ENCODE results near the gene XPO6. TPM values are rescaled to one million over a fixed set of nuclear protein-coding genes. Genes with fewer than 3 reads are reported as not detected.
A peak's percentile ranks its signal among the peaks of the same experiment; 100 is the strongest.

The XPO6 gene
- total RNA-seq, 2 experiments from 2014 or later: 201 to 214 TPM

DNA sequence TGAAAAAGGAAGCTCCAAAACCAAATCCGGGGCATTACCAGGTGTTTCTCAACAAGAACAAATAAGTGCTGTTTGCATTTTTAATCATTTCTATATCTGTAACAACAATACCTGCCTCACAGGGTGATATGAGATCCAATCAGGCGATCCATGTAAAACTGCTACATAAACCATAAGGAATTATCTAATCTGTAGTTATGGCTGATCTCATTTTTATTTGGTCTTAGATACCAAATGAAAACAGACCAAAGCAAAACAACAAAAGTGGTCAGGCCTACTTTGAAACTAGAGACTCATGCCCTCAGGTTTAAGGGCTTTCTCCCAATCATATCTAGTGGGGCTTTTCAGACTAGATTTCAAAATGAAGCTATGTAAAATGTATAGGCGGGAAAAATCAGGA is 28.3 kb downstream of the XPO6 start:
- no peak overlapping the region for H3K4me3 Mint-ChIP-seq
- CTCF ChIA-PET: interaction anchor here (1.3 to 1.7 kb wide), 2 partner anchors 21 to 55 kb away, joined by 4 to 6 read pairs; no protein-coding TSS in a partner anchor
- intact Hi-C loops (cut with micrococcal nuclease): no loop called here
- DNase-seq: no peak
- H3K9me3 Mint-ChIP-seq: peaks cover 3% of the 10 kb centered on the region
- no peaks in the 10 kb centered on the region for H3K27me3 Mint-ChIP-seq
- POLR2A ChIA-PET: interaction anchor here (1.4 to 2.4 kb wide), 2 partner anchors 19 to 28 kb away, joined by 4 to 12 read pairs; partner anchors contain the start of gene XPO6
- H3K36me3 Mint-ChIP-seq: peaks cover 44% of the 10 kb centered on the region
- H3K27ac Mint-ChIP-seq: peak overlapping the region; percentile 87
- peaks cover 87% of the 10 kb centered on the region for H3K4me1 Mint-ChIP-seq (ENCODE audit: low read depth)

DNA sequence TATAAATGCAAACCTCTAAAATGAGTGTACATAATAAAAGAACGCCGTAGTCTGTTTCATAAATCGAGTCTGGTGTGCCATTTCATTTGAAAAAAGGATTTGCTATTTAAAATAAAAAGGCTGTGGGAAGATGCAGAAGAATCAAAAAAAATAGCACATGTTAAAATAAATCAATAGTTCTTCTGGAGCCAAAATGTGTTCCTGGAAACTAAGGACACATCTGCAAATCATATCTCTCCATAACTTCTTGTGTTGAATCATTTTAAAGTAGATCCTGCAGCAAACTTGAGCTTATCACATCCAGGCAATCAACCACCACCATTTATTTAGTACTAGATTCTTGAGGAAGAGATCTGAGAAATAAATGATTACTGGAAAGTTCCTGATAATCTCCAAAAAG is 29.0 kb downstream of the XPO6 start:
- Mint-ChIP-seq H3K27ac (peak overlapping the region; percentile 87), H3K36me3 (peaks cover 48% of the 10 kb centered on the region), H3K9me3 (peaks cover 3% of the 10 kb centered on the region), H3K4me1 (ENCODE audit: low read depth) (peaks cover 86% of the 10 kb centered on the region), H3K27me3 (no peaks in the 10 kb centered on the region), H3K4me3 (no peak overlapping the region)
- ChIA-PET CTCF (interaction anchor here (0.8 to 1.7 kb wide), 3 partner anchors 8 to 54 kb away, joined by 3 to 6 read pairs (median 4); no protein-coding TSS in a partner anchor), POLR2A (interaction anchor here (1.4 to 2.4 kb wide), 2 partner anchors 20 to 29 kb away, joined by 4 to 12 read pairs; partner anchors contain the start of gene XPO6)
- DNase-seq: no peak
- intact Hi-C loops (cut with micrococcal nuclease): no loop called here

DNA sequence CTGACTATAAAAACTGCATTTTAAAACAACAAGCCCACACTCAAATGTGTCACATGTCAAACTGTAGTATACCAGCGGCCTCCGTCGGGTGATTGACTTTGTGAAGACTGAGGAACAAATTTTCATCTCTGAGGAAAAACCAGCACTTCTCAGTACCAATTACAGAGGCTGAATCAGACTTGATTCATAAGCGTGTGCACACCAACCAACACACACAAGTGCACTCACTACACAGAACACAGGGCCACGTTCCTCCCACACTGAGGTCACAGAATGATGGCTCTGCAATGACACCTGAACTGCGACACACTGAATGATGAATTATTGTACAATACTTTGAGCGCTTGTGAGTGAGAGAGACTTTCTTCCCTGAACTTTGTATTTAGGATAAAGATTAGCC is 29.6 kb downstream of the XPO6 start:
- peak; percentile 82 for DNase-seq
- CTCF ChIA-PET: interaction anchor here (1.7 kb wide), 1 partner anchor 54 kb away, joined by 6 read pairs; no protein-coding TSS in a partner anchor
- peaks cover 53% of the 10 kb centered on the region for H3K36me3 Mint-ChIP-seq
- peaks cover 83% of the 10 kb centered on the region for H3K4me1 Mint-ChIP-seq (ENCODE audit: low read depth)
- intact Hi-C loops (cut with micrococcal nuclease): no loop called here
- peaks cover 3% of the 10 kb centered on the region for H3K9me3 Mint-ChIP-seq
- H3K4me3 Mint-ChIP-seq: peak overlapping the region; percentile 21
- no peaks in the 10 kb centered on the region for H3K27me3 Mint-ChIP-seq
- H3K27ac Mint-ChIP-seq: peak overlapping the region; percentile 87
- POLR2A ChIA-PET: interaction anchor here (1.0 to 1.5 kb wide), 3 partner anchors 11 to 20 kb away, joined by 4 to 6 read pairs (median 5); no protein-coding TSS in a partner anchor

DNA sequence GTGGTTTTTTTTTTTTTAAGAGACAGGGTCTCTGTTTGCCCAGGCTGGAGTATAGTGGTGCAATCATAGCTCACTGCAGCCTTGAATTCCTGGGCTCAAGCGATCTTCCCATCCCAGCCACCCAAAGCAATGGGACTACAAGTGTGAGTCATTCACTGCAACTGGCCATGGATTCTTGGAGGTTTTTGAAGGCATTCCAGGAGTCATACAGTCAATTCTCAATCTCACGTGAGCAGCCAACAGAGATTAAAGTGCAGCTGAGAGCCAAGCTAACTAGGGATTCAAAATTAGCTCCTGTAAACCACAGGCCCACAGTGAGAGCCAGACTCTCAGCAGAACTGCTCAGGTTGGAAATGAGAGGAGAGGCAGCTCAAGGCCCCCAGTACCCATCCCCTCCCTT is 30.2 kb downstream of the XPO6 start:
- intact Hi-C loops (cut with micrococcal nuclease): loop anchor here (2.0 kb wide), 1 partner anchor 13 kb away; no protein-coding TSS in a partner anchor

DNA sequence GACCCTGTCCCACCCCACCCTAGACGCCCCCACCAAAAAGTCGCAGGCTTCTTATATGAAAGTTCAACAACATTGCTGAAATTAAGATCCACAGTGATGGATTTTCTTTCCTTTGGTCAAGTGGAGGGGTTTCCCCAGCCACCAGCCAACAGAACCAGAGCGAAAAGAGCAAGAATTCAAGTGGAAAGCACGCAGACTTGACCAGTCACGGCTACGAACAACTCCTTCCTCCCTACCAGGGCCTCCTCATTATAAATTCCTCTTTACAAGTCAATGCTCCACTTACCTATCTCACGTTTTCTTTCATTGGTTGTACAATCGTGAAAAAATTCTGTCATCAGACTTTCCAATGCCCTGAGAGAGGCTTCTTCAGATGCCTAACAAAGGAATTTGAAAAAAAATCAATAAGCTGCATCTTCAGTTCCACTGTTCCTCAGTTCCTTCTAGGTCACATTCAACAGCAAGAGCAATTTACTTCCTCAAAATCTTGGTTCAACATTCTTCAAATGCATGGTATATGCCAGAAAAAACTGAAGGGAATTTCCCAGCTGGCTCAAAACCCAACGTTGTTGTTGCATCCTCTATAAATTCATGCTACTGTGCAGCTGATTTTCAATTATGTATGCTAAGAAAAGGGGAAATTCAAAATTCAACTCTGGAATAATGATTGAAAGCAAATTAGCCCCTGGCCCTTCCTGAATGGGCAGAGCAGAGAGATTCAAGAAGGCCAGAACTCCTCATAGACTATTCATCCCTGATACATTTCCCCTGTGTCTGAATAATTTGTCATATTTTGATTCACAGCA is 30.9 kb downstream of the XPO6 start:
- no peak for DNase-seq
- POLR2A ChIA-PET: interaction anchor here (0.6 to 1.5 kb wide), 4 partner anchors 12 to 22 kb away, joined by 3 to 6 read pairs (median 4); no protein-coding TSS in a partner anchor
- H3K36me3 Mint-ChIP-seq: peaks cover 56% of the 10 kb centered on the region
- H3K27ac Mint-ChIP-seq: peak overlapping the region; percentile 87
- H3K9me3 Mint-ChIP-seq: peaks cover 3% of the 10 kb centered on the region
- intact Hi-C loops (cut with micrococcal nuclease): loop anchor here (2.0 kb wide), 1 partner anchor 14 kb away; no protein-coding TSS in a partner anchor
- H3K4me3 Mint-ChIP-seq: no peak overlapping the region
- no peaks in the 10 kb centered on the region for H3K27me3 Mint-ChIP-seq
- peaks cover 74% of the 10 kb centered on the region for H3K4me1 Mint-ChIP-seq (ENCODE audit: low read depth)
- CTCF ChIA-PET: interaction anchor here (0.6 to 1.0 kb wide), 2 partner anchors 37 to 303 kb away, joined by 4 to 5 read pairs; no protein-coding TSS in a partner anchor

More for the DNA sequence above, 30.2 kb downstream of the XPO6 start:
- Mint-ChIP-seq H3K27ac (peak overlapping the region; percentile 87), H3K36me3 (peaks cover 54% of the 10 kb centered on the region), H3K4me3 (peak overlapping the region; percentile 21), H3K4me1 (ENCODE audit: low read depth) (peaks cover 80% of the 10 kb centered on the region), H3K27me3 (no peaks in the 10 kb centered on the region), H3K9me3 (peaks cover 3% of the 10 kb centered on the region)
- peak; percentile 29 for DNase-seq
- ChIA-PET POLR2A (interaction anchor here (1.0 to 1.5 kb wide), 3 partner anchors 11 to 22 kb away, joined by 3 to 6 read pairs (median 5); no protein-coding TSS in a partner anchor), CTCF (interaction anchor here (1.0 kb wide), 1 partner anchor 37 kb away, joined by 4 read pairs; no protein-coding TSS in a partner anchor)

DNA sequence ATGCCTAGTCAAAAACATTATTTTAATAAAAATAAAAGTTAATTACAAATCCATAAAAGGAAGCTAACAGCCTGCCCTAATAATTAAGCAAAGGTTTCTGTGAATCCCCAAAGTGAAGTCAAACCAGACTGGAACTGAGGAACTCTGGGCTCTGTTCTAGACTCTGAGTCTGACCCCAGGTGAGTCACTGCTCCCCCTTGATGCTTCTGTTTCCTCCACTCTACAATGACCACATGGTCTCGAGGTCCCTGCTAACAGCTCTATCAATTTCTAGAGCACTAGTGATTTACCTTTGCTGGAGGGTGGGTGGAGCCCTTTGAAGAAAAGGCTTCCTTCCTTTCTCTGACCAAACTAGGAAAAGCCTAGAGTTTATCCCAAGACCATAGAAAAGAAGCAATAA is 32.4 kb downstream of the XPO6 start:
- intact Hi-C loops (cut with micrococcal nuclease): no loop called here

DNA sequence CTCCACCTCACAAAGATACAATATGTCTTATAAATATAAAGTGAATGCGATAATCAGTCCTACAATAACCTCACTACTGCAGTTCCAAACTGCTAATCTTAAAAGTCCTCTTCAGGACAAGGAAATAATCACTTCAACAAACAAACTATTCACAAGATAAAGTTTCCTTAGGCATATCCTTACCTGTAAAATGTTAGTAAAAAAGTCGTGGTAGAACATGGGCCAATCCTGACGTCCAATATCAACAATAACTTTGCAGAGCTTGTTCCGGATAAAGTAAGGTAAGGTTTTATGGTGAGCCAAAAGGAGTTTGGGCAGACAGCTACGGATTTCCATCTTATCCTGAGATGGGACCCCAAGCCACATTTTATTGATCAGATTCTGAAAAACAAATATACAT is 36.0 kb downstream of the XPO6 start:
- Mint-ChIP-seq H3K4me3 (no peak overlapping the region), H3K9me3 (no peaks in the 10 kb centered on the region), H3K36me3 (peaks cover 60% of the 10 kb centered on the region), H3K27me3 (no peaks in the 10 kb centered on the region), H3K4me1 (ENCODE audit: low read depth) (peaks cover 62% of the 10 kb centered on the region), H3K27ac (peak overlapping the region; percentile 58)
- POLR2A ChIA-PET: no interaction called here
- CTCF ChIA-PET: interaction anchor here (0.7 kb wide), 1 partner anchor 21 kb away, joined by 3 read pairs; no protein-coding TSS in a partner anchor
- intact Hi-C loops (cut with micrococcal nuclease): no loop called here
- DNase-seq: no peak

More for the DNA sequence above, 32.4 kb downstream of the XPO6 start:
- CTCF ChIA-PET: interaction anchor here (1.2 to 1.4 kb wide), 2 partner anchors 12 to 23 kb away, joined by 3 to 4 read pairs; no protein-coding TSS in a partner anchor
- Mint-ChIP-seq H3K4me1 (ENCODE audit: low read depth) (peaks cover 75% of the 10 kb centered on the region), H3K4me3 (no peak overlapping the region), H3K36me3 (peaks cover 60% of the 10 kb centered on the region), H3K27me3 (no peaks in the 10 kb centered on the region), H3K27ac (peak overlapping the region; percentile 55), H3K9me3 (no peaks in the 10 kb centered on the region)
- DNase-seq: no peak
- POLR2A ChIA-PET: interaction anchor here (1.1 kb wide), 1 partner anchor 15 kb away, joined by 3 read pairs; no protein-coding TSS in a partner anchor

DNA sequence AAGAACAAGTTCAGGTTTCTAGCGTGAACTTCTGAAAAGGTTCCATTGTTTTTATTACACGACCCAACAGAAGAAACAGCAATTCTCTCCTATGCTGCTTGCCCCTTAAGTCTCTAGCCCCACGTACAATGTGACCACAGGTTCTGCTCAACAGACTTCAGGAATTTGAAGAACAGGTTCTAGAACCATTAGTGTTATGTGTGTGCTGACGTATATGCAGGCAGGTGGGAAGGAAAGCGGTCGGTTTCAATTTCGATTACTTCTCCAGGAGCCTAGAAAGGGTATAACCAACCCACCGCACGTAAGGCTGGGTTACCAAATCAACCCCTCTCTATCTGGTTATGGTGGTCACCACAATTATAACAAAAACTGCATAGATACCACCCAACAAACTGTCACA is 39.4 kb downstream of the XPO6 start:
- Mint-ChIP-seq H3K27ac (peak overlapping the region; percentile 16), H3K9me3 (no peaks in the 10 kb centered on the region), H3K27me3 (no peaks in the 10 kb centered on the region), H3K4me3 (no peak overlapping the region), H3K36me3 (peaks cover 57% of the 10 kb centered on the region), H3K4me1 (ENCODE audit: low read depth) (peaks cover 64% of the 10 kb centered on the region)
- ChIA-PET CTCF (no interaction called here), POLR2A (no interaction called here)
- intact Hi-C loops (cut with micrococcal nuclease): no loop called here
- DNase-seq: no peak

DNA sequence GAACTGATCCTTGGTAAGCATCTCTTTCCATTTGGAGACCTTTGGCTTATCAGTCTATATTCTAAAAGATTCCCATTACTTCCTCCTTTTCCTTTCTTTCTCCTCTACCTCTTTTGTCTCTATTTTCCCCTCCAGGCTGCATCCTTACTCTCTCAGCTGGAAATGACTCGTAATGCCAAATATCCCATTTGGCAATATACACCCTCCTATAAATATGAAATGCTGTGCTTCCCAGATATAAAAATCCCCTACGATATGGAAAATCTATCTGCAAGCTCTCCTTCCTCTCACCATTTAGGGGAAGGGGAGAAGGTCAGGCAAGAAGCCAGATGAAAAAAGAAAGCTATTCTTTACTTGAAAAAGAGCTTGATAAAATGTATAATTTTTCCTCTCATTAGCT is 39.9 kb downstream of the XPO6 start:
- no peaks in the 10 kb centered on the region for H3K27me3 Mint-ChIP-seq
- intact Hi-C loops (cut with micrococcal nuclease): no loop called here
- H3K27ac Mint-ChIP-seq: peak overlapping the region; percentile 16
- no peak for DNase-seq
- H3K36me3 Mint-ChIP-seq: peaks cover 57% of the 10 kb centered on the region
- peaks cover 67% of the 10 kb centered on the region for H3K4me1 Mint-ChIP-seq (ENCODE audit: low read depth)
- no peaks in the 10 kb centered on the region for H3K9me3 Mint-ChIP-seq
- H3K4me3 Mint-ChIP-seq: no peak overlapping the region
- CTCF ChIA-PET: no interaction called here
- POLR2A ChIA-PET: no interaction called here

DNA sequence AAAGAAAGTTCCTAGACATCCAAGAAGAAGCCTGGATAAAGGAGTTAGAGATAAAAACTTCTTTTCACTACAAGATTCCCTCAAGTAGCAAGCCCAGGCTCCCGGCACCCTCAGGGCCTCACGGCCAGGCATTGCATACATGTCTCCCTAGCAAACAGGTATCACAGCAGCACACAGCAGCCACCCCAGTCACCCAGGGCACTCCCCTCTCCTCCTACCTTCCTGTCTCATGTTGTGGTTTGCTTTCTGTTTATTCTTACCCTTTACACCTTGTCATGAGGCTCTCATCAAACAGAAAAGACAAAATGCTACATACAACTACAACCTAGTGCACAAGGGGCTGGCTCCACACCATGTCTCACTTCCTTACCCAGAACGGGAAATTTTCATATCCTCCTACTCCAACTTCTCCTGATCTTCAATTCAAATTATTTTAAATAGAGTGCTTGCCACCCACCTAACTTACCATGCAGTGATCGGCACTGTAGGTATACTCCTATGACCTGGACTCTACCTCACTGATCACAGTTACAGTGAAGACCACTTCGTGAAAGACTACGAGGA is 42.7 kb downstream of the XPO6 start:
- no peak overlapping the region for H3K4me3 Mint-ChIP-seq
- H3K4me1 Mint-ChIP-seq (ENCODE audit: low read depth): peaks cover 73% of the 10 kb centered on the region
- peaks cover 52% of the 10 kb centered on the region for H3K36me3 Mint-ChIP-seq
- peak; percentile 63 for DNase-seq
- intact Hi-C loops (cut with micrococcal nuclease): loop anchor here (1.0 kb wide), 1 partner anchor 28 kb away; no protein-coding TSS in a partner anchor
- peak overlapping the region; percentile 69 for H3K27ac Mint-ChIP-seq
- ChIA-PET POLR2A (no interaction called here), CTCF (interaction anchor here (1.4 to 1.5 kb wide), 2 partner anchors 29 to 33 kb away, joined by 3 to 5 read pairs; no protein-coding TSS in a partner anchor)
- no peaks in the 10 kb centered on the region for H3K9me3 Mint-ChIP-seq
- H3K27me3 Mint-ChIP-seq: no peaks in the 10 kb centered on the region

DNA sequence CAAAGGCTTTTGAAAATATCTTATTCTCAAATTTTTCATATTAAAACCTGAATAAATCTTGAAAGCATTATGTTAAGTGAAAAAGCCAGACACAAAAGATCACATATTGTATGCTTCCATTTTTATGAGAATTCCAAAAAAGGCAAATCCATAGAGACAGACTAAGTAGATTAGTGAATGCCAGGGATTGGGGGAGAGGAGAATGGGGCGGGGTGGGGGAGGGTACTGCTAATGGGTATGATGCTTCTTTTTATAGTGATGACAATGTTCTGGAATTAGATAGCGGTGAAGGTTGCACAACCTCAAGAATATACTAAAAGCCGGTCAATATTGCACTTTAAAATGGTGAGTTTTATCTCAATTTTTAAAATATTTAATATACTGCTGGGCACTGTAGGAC is 44.0 kb downstream of the XPO6 start:
- no peak for DNase-seq
- Mint-ChIP-seq H3K4me3 (no peak overlapping the region), H3K27me3 (no peaks in the 10 kb centered on the region), H3K4me1 (ENCODE audit: low read depth) (peaks cover 79% of the 10 kb centered on the region), H3K9me3 (no peaks in the 10 kb centered on the region), H3K27ac (no peak overlapping the region), H3K36me3 (peaks cover 48% of the 10 kb centered on the region)
- ChIA-PET POLR2A (interaction anchor here (0.7 to 1.1 kb wide), 2 partner anchors 19 to 26 kb away, joined by 3 read pairs; no protein-coding TSS in a partner anchor), CTCF (interaction anchor here (1.0 to 1.6 kb wide), 2 partner anchors 35 to 50 kb away, joined by 4 to 12 read pairs; no protein-coding TSS in a partner anchor)
- intact Hi-C loops (cut with micrococcal nuclease): loop anchor here (1.0 kb wide), 1 partner anchor 20 kb away; no protein-coding TSS in a partner anchor
